ENCODE data around the gene WDR20.
"Not testable (repeated sequence)": the region's sequence is repeated elsewhere in the genome, so short reads cannot be mapped to it uniquely, and the experiment has no call there.

WDR20 gene

GRCh38 chr14:102233081-102233480 lies 93.4 kb downstream of the WDR20 start:
- in situ Hi-C loops (cut with MboI; ENCODE audit: low sequenced_read_pairs), result no loop called here

GRCh38 chr14:102234331-102235264 lies 94.9 kb downstream of the WDR20 start:
- in situ Hi-C loops (cut with MboI; ENCODE audit: low sequenced_read_pairs), result no loop called here

- in situ Hi-C loops (cut with MboI; ENCODE audit: low sequenced_read_pairs), result no loop called here
These were observed 95.7 kb downstream of the WDR20 start for GRCh38 chr14:102235275-102235897.

- in situ Hi-C loops (cut with MboI; ENCODE audit: low sequenced_read_pairs), result no loop called here
These were observed 96.3 kb downstream of the WDR20 start for GRCh38 chr14:102236026-102236425.

- in situ Hi-C loops (cut with MboI; ENCODE audit: low sequenced_read_pairs), result no loop called here
These were observed 98.4 kb downstream of the WDR20 start for GRCh38 chr14:102238131-102238530.

- in situ Hi-C loops (cut with MboI; ENCODE audit: low sequenced_read_pairs), result no loop called here
These were observed 99.1 kb downstream of the WDR20 start for GRCh38 chr14:102238766-102239165.

GRCh38 chr14:102239231-102239630 lies 99.5 kb downstream of the WDR20 start:
- in situ Hi-C loops (cut with MboI; ENCODE audit: low sequenced_read_pairs), result no loop called here

- in situ Hi-C loops (cut with MboI; ENCODE audit: low sequenced_read_pairs), result not testable (repeated sequence)
These were observed 100.8 kb downstream of the WDR20 start for GRCh38 chr14:102240481-102240880.

- in situ Hi-C loops (cut with MboI; ENCODE audit: low sequenced_read_pairs), result no loop called here
These were observed 101.5 kb downstream of the WDR20 start for GRCh38 chr14:102241147-102241546.

GRCh38 chr14:102243795-102244194 lies 104.1 kb downstream of the WDR20 start:
- in situ Hi-C loops (cut with MboI; ENCODE audit: low sequenced_read_pairs), result not testable (repeated sequence)

- in situ Hi-C loops (cut with MboI; ENCODE audit: low sequenced_read_pairs), result no loop called here
These were observed 106.4 kb downstream of the WDR20 start for GRCh38 chr14:102246071-102246470.

GRCh38 chr14:102248121-102248520 lies 108.4 kb downstream of the WDR20 start:
- in situ Hi-C loops (cut with MboI; ENCODE audit: low sequenced_read_pairs), result no loop called here

GRCh38 chr14:102249041-102249440 lies 109.3 kb downstream of the WDR20 start:
- in situ Hi-C loops (cut with MboI; ENCODE audit: low sequenced_read_pairs), result no loop called here

GRCh38 chr14:102249981-102250380 lies 110.3 kb downstream of the WDR20 start:
- in situ Hi-C loops (cut with MboI; ENCODE audit: low sequenced_read_pairs), result no loop called here

- in situ Hi-C loops (cut with MboI; ENCODE audit: low sequenced_read_pairs), result no loop called here
These were observed 110.9 kb downstream of the WDR20 start for GRCh38 chr14:102250636-102251035.

- in situ Hi-C loops (cut with MboI; ENCODE audit: low sequenced_read_pairs), result no loop called here
These were observed 111.5 kb downstream of the WDR20 start for GRCh38 chr14:102251161-102251560.

- in situ Hi-C loops (cut with MboI; ENCODE audit: low sequenced_read_pairs), result no loop called here
These were observed 113.4 kb downstream of the WDR20 start for GRCh38 chr14:102252834-102253801.

GRCh38 chr14:102255401-102256190 lies 115.9 kb downstream of the WDR20 start:
- in situ Hi-C loops (cut with MboI; ENCODE audit: low sequenced_read_pairs), result no loop called here

GRCh38 chr14:102256716-102257115 lies 117.0 kb downstream of the WDR20 start:
- in situ Hi-C loops (cut with MboI; ENCODE audit: low sequenced_read_pairs), result no loop called here

GRCh38 chr14:102258136-102258535 lies 118.4 kb downstream of the WDR20 start:
- in situ Hi-C loops (cut with MboI; ENCODE audit: low sequenced_read_pairs), result no loop called here
